Activated CD4-positive, alpha-beta memory T cell treated with anti-CD3 and anti-CD28 coated beads for 36 hours (primary cell): ENCODE data around the gene JCHAIN. TPM values are rescaled to one million over a fixed set of nuclear protein-coding genes. Genes with fewer than 3 reads are reported as not detected.

Experiments used
- CTCF ChIA-PET: fragments of 350-600 bp; sonication (Branson Sonifier 250); formaldehyde crosslinking; loops from one replicate; lab custom pipeline; 2021; ENCODE audit warnings: antibody characterized with exemption, inconsistent platforms; lab: Charles Lee
- POLR2A ChIA-PET: fragments of 350-600 bp; sonication (Branson Sonifier 250); formaldehyde crosslinking; loops from one replicate; lab custom pipeline; 2021; ENCODE audit warnings: antibody characterized with exemption; lab: Charles Lee
- DNase-seq: peaks from one replicate; pipeline ENCODE4 v3.0.0-alpha.2; 2020
- H3K27ac Mint-ChIP-seq: one replicate; pipeline ENCODE4 v1.8.0; 2021; ENCODE audit warnings: mixed read lengths
- H3K27me3 Mint-ChIP-seq: one replicate; pipeline ENCODE4 v1.8.0; 2021; ENCODE audit warnings: mixed read lengths
- H3K36me3 Mint-ChIP-seq: one replicate; pipeline ENCODE4 v1.8.0; 2021; ENCODE audit warnings: mixed read lengths
- H3K4me1 Mint-ChIP-seq: one replicate; pipeline ENCODE4 v1.8.0; 2021; ENCODE audit warnings: low read depth, mixed read lengths
- H3K4me3 Mint-ChIP-seq: one replicate; pipeline ENCODE4 v1.8.0; 2021; ENCODE audit warnings: mild to moderate bottlenecking, mixed read lengths
- H3K9me3 Mint-ChIP-seq: one replicate; pipeline ENCODE4 v1.8.0; 2021; ENCODE audit warnings: mixed read lengths
- intact Hi-C: fragments of 100-400 bp; cut with micrococcal nuclease; formaldehyde crosslinking; loops from one replicate; pipeline ENCODE4 v1.15.1; 2023
- total RNA-seq, 2 experiments: library from RNA; stranded (reverse); gene quantifications; one replicate each; pipeline ENCODE4 v1.2.3, GENCODE V29; 2021

The JCHAIN gene
- not detected for total RNA-seq

- ChIA-PET CTCF (interaction anchor here (1.0 to 1.3 kb wide), 2 partner anchors 12 to 22 kb away, joined by 3 read pairs; partner anchors contain the start of gene UTP3), POLR2A (no interaction called here)
- Mint-ChIP-seq H3K27me3 (peaks cover 2% of the 10 kb centered on the region), H3K27ac (no peak within 1 kb of the TSS), H3K4me1 (peaks cover 5% of the 10 kb centered on the region), H3K4me3 (no peak within 1 kb of the TSS), H3K36me3 (no peaks in the 10 kb centered on the region), H3K9me3 (no peaks in the 10 kb centered on the region)
- DNase-seq = no peak
- intact Hi-C loops = no loop called here
These were observed at the start of gene JCHAIN for GRCh38 chr4:70666369-70666768. Gene JCHAIN, minus strand, starts transcription at chr4:70666508. Its CDS starts 18 bp downstream, at chr4:70666490.

GRCh38 chr4:70715097-70715496 is 48.8 kb upstream of the JCHAIN start:
- peaks cover 37% of the 10 kb centered on the region for H3K4me1 Mint-ChIP-seq
- CTCF ChIA-PET = interaction anchor here (1.5 kb wide), 1 partner anchor 10 kb away, joined by 4 read pairs; no protein-coding TSS in a partner anchor
- no peak for DNase-seq
- H3K9me3 Mint-ChIP-seq = no peaks in the 10 kb centered on the region
- H3K27me3 Mint-ChIP-seq = no peaks in the 10 kb centered on the region
- no peak overlapping the region for H3K27ac Mint-ChIP-seq
- POLR2A ChIA-PET = interaction anchor here (0.5 kb wide), 1 partner anchor 295 kb away, joined by 3 read pairs; no protein-coding TSS in a partner anchor
- intact Hi-C loops = no loop called here
- no peak overlapping the region for H3K4me3 Mint-ChIP-seq
- no peaks in the 10 kb centered on the region for H3K36me3 Mint-ChIP-seq

- ChIA-PET POLR2A (interaction anchor here (0.5 kb wide), 1 partner anchor 295 kb away, joined by 3 read pairs; no protein-coding TSS in a partner anchor), CTCF (interaction anchor here (1.5 kb wide), 1 partner anchor 9 kb away, joined by 4 read pairs; no protein-coding TSS in a partner anchor)
- DNase-seq = no peak
- intact Hi-C loops = no loop called here
- Mint-ChIP-seq H3K4me3 (no peak overlapping the region), H3K4me1 (peaks cover 43% of the 10 kb centered on the region), H3K27ac (no peak overlapping the region), H3K36me3 (no peaks in the 10 kb centered on the region), H3K27me3 (no peaks in the 10 kb centered on the region), H3K9me3 (no peaks in the 10 kb centered on the region)
These were observed 48.0 kb upstream of the JCHAIN start for GRCh38 chr4:70714079-70714887.

GRCh38 chr4:70713453-70714078 is 47.3 kb upstream of the JCHAIN start:
- H3K4me3 Mint-ChIP-seq = no peak overlapping the region
- no peak for DNase-seq
- ChIA-PET CTCF (no interaction called here), POLR2A (no interaction called here)
- intact Hi-C loops = no loop called here
- H3K4me1 Mint-ChIP-seq = peaks cover 45% of the 10 kb centered on the region
- H3K27ac Mint-ChIP-seq = no peak overlapping the region
- no peaks in the 10 kb centered on the region for H3K36me3 Mint-ChIP-seq
- H3K9me3 Mint-ChIP-seq = no peaks in the 10 kb centered on the region
- no peaks in the 10 kb centered on the region for H3K27me3 Mint-ChIP-seq

GRCh38 chr4:70712604-70713452 is 46.5 kb upstream of the JCHAIN start:
- Mint-ChIP-seq H3K27me3 (no peaks in the 10 kb centered on the region), H3K27ac (no peak overlapping the region), H3K36me3 (no peaks in the 10 kb centered on the region), H3K9me3 (no peaks in the 10 kb centered on the region), H3K4me3 (no peak overlapping the region), H3K4me1 (peaks cover 45% of the 10 kb centered on the region)
- ChIA-PET POLR2A (interaction anchor here (1.2 kb wide), 1 partner anchor 9 kb away, joined by 3 read pairs; the partner anchor contains the start of gene RUFY3), CTCF (no interaction called here)
- no peak for DNase-seq
- intact Hi-C loops = no loop called here

GRCh38 chr4:70712150-70712549 is 45.8 kb upstream of the JCHAIN start:
- Mint-ChIP-seq H3K27me3 (no peaks in the 10 kb centered on the region), H3K4me1 (peaks cover 40% of the 10 kb centered on the region), H3K27ac (no peak overlapping the region), H3K36me3 (no peaks in the 10 kb centered on the region), H3K4me3 (no peak overlapping the region), H3K9me3 (no peaks in the 10 kb centered on the region)
- intact Hi-C loops = no loop called here
- ChIA-PET CTCF (no interaction called here), POLR2A (interaction anchor here (1.2 kb wide), 1 partner anchor 10 kb away, joined by 3 read pairs; the partner anchor contains the start of gene RUFY3)
- DNase-seq = no peak

- POLR2A ChIA-PET = interaction anchor here (1.2 kb wide), 1 partner anchor 10 kb away, joined by 3 read pairs; the partner anchor contains the start of gene RUFY3
- H3K27me3 Mint-ChIP-seq = no peaks in the 10 kb centered on the region
- no peak overlapping the region for H3K4me3 Mint-ChIP-seq
- CTCF ChIA-PET = no interaction called here
- no peak overlapping the region for H3K27ac Mint-ChIP-seq
- no peak for DNase-seq
- intact Hi-C loops = no loop called here
- no peaks in the 10 kb centered on the region for H3K9me3 Mint-ChIP-seq
- peaks cover 44% of the 10 kb centered on the region for H3K4me1 Mint-ChIP-seq
- H3K36me3 Mint-ChIP-seq = no peaks in the 10 kb centered on the region
These were observed 45.3 kb upstream of the JCHAIN start for GRCh38 chr4:70711599-70711998.

- Mint-ChIP-seq H3K9me3 (no peaks in the 10 kb centered on the region), H3K36me3 (no peaks in the 10 kb centered on the region), H3K27me3 (no peaks in the 10 kb centered on the region), H3K4me3 (no peak overlapping the region), H3K4me1 (peaks cover 45% of the 10 kb centered on the region), H3K27ac (no peak overlapping the region)
- no peak for DNase-seq
- intact Hi-C loops = no loop called here
- ChIA-PET POLR2A (no interaction called here), CTCF (no interaction called here)
These were observed 43.4 kb upstream of the JCHAIN start for GRCh38 chr4:70709611-70710205.

GRCh38 chr4:70706516-70706915 is 40.2 kb upstream of the JCHAIN start:
- ChIA-PET CTCF (interaction anchor here (0.6 to 3.9 kb wide), 7 partner anchors 9 to 366 kb away, joined by 3 to 20 read pairs (median 4); no protein-coding TSS in a partner anchor), POLR2A (interaction anchor here (1.3 to 3.2 kb wide), 3 partner anchors 28 to 287 kb away, joined by 5 to 19 read pairs (median 7); partner anchors contain the start of gene DCK)
- Mint-ChIP-seq H3K36me3 (no peaks in the 10 kb centered on the region), H3K9me3 (no peaks in the 10 kb centered on the region), H3K4me1 (peaks cover 33% of the 10 kb centered on the region), H3K4me3 (peak overlapping the region; percentile 84), H3K27me3 (no peaks in the 10 kb centered on the region), H3K27ac (peak overlapping the region; percentile 80)
- no peak for DNase-seq
- intact Hi-C loops = loop anchor here (1.0 kb wide), 1 partner anchor 28 kb away; no protein-coding TSS in a partner anchor

GRCh38 chr4:70706044-70706461 is 39.7 kb upstream of the JCHAIN start:
- CTCF ChIA-PET = interaction anchor here (1.0 to 3.9 kb wide), 6 partner anchors 8 to 29 kb away, joined by 3 to 20 read pairs (median 6); no protein-coding TSS in a partner anchor
- Mint-ChIP-seq H3K9me3 (no peaks in the 10 kb centered on the region), H3K27ac (peak overlapping the region; percentile 80), H3K4me1 (peaks cover 29% of the 10 kb centered on the region), H3K27me3 (no peaks in the 10 kb centered on the region), H3K4me3 (peak overlapping the region; percentile 84), H3K36me3 (no peaks in the 10 kb centered on the region)
- intact Hi-C loops = loop anchor here (1.0 kb wide), 1 partner anchor 28 kb away; no protein-coding TSS in a partner anchor
- POLR2A ChIA-PET = interaction anchor here (1.3 to 3.2 kb wide), 3 partner anchors 29 to 288 kb away, joined by 5 to 19 read pairs (median 7); partner anchors contain the start of gene DCK
- DNase-seq = no peak
